IMR-90 (cell line): Measurements from ENCODE around the gene TTC9. TPM values are rescaled to one million over a fixed set of nuclear protein-coding genes. Genes with fewer than 3 reads are reported as not detected.

Experiments used
- ATAC-seq: fragments of 200-7000 bp; cut with Tn5 transposase; 2 replicates; pipeline ENCODE4 v1.9.1; 2020; ENCODE audit warnings: low read depth, mild to moderate bottlenecking, moderate library complexity
- BruUV-seq: library from RNA; stranded (reverse); fragments of 400-500 nt; replicated peaks from 2 replicates; lab custom pipeline; 2021; lab: Mats Ljungman, UMichigan
- CTCF ChIA-PET: fragments of 300-600 bp; formaldehyde crosslinking; extraction: SDS; loops from one replicate; lab custom pipeline; 2021; ENCODE audit warnings: antibody characterized with exemption; lab: Yijun Ruan, JAX
- POLR2A ChIA-PET: fragments of 300-600 bp; sonication (Branson Sonifier 250); formaldehyde crosslinking; loops from one replicate; lab custom pipeline; 2022; ENCODE audit warnings: antibody characterized with exemption; ENCODE audit not compliant: unreplicated experiment; lab: Charles Lee
- DNase-seq: peaks from one replicate; pipeline ENCODE4 v3.0.0; 2013
- H2AFZ ChIP-seq: replicated peaks from 2 replicates; pipeline ENCODE3; 2013; ENCODE audit warnings: low read length, mild to moderate bottlenecking; ENCODE audit not compliant: poor library complexity
- H2AK5ac ChIP-seq: 2 replicates; pipeline ENCODE4 v1.6.1; 2013; ENCODE audit warnings: low read depth, low read length, inconsistent platforms
- H2AK9ac ChIP-seq: replicated peaks from 2 replicates; pipeline ENCODE3; 2013; ENCODE audit warnings: mild to moderate bottlenecking, low read depth, low read length, moderate library complexity; ENCODE audit not compliant: poor library complexity
- H2BK120ac ChIP-seq: 2 replicates; pipeline ENCODE4 v1.6.1; 2013; ENCODE audit warnings: low read depth, low read length, inconsistent platforms
- H2BK15ac ChIP-seq: 3 replicates; pipeline ENCODE4 v1.6.1; 2013; ENCODE audit warnings: low read depth, low read length, inconsistent platforms
- H2BK20ac ChIP-seq: 2 replicates; pipeline ENCODE4 v1.6.1; 2013; ENCODE audit warnings: low read depth, mild to moderate bottlenecking, inconsistent platforms, low read length, moderate library complexity
- H2BK5ac ChIP-seq: 2 replicates; pipeline ENCODE4 v1.6.1; 2013; ENCODE audit warnings: mild to moderate bottlenecking, low read depth, low read length, inconsistent platforms; ENCODE audit not compliant: poor library complexity, severe bottlenecking
- H3K14ac ChIP-seq: replicated peaks from 2 replicates; pipeline ENCODE4 v1.6.1; 2013; ENCODE audit warnings: low read depth, low read length, inconsistent platforms
- H3K18ac ChIP-seq: 2 replicates; pipeline ENCODE4 v1.6.1; 2013; ENCODE audit warnings: low read depth, low read length, control low read depth
- H3K23ac ChIP-seq: 2 replicates; pipeline ENCODE4 v1.6.1; 2013; ENCODE audit warnings: low read depth, low read length, inconsistent platforms
- H3K27ac ChIP-seq: 2 replicates; pipeline ENCODE4 v1.5.1; 2013; ENCODE audit warnings: mild to moderate bottlenecking, control low read depth, low read length; ENCODE audit not compliant: insufficient read depth
- H3K27me3 ChIP-seq: 2 replicates; pipeline ENCODE4 v1.6.1; 2013; ENCODE audit warnings: low read length; ENCODE audit not compliant: control insufficient read depth, insufficient read depth
- H3K36me3 ChIP-seq: 2 replicates; pipeline ENCODE4 v1.6.1; 2013; ENCODE audit warnings: low read length, mixed read lengths; ENCODE audit not compliant: control insufficient read depth, insufficient read depth
- H3K4ac ChIP-seq: 2 replicates; pipeline ENCODE4 v1.6.1; 2013; ENCODE audit warnings: low read depth, low read length, inconsistent platforms
- H3K4me1 ChIP-seq: 2 replicates; pipeline ENCODE4 v1.6.1; 2013; ENCODE audit warnings: low read length, mixed read lengths; ENCODE audit not compliant: control insufficient read depth, insufficient read depth
- H3K4me2 ChIP-seq: 2 replicates; pipeline ENCODE4 v1.6.1; 2013; ENCODE audit warnings: low read depth, mild to moderate bottlenecking, control low read depth, low read length, moderate library complexity
- H3K4me3 ChIP-seq: 2 replicates; pipeline ENCODE4 v1.5.1; 2013; ENCODE audit warnings: low read depth, mild to moderate bottlenecking, control low read depth, low read length, moderate library complexity; ENCODE audit not compliant: insufficient read depth
- H3K56ac ChIP-seq: 2 replicates; pipeline ENCODE4 v1.6.1; 2013; ENCODE audit warnings: low read length, inconsistent platforms; ENCODE audit not compliant: insufficient read depth; ENCODE audit errors: extremely low read depth
- H3K79me1 ChIP-seq, 2 experiments: 2 replicates each; pipeline ENCODE4 v1.6.1; 2013; ENCODE audit warnings: low read length in 2 of 2, inconsistent platforms in 1 of 2, low read depth in 1 of 2
- H3K9ac ChIP-seq: 2 replicates; pipeline ENCODE4 v1.6.1; 2013; ENCODE audit warnings: low read depth, low read length, control low read depth
- H3K9me1 ChIP-seq: 2 replicates; pipeline ENCODE4 v1.6.1; 2013; ENCODE audit warnings: low read length, inconsistent platforms; ENCODE audit not compliant: insufficient read depth
- H3K9me3 ChIP-seq: 2 replicates; pipeline ENCODE4 v1.6.1; 2013; ENCODE audit warnings: low read length; ENCODE audit not compliant: control insufficient read depth, insufficient read depth
- H4K20me1 ChIP-seq: 2 replicates; pipeline ENCODE4 v1.6.1; 2013; ENCODE audit warnings: low read length, inconsistent platforms; ENCODE audit not compliant: insufficient read depth
- H4K5ac ChIP-seq: 2 replicates; pipeline ENCODE4 v1.6.1; 2013; ENCODE audit warnings: mild to moderate bottlenecking, low read depth, low read length, control low read depth
- H4K8ac ChIP-seq, 2 experiments: 2 replicates each; pipeline ENCODE4 v1.6.1; 2013; ENCODE audit warnings: low read depth in 2 of 2, low read length in 2 of 2, control low read depth in 1 of 2, inconsistent platforms in 1 of 2
- H4K91ac ChIP-seq: 2 replicates; pipeline ENCODE4 v1.6.1; 2013; ENCODE audit warnings: low read depth, low read length, inconsistent platforms; ENCODE audit not compliant: insufficient read depth
- MAZ ChIP-seq: IDR thresholded peaks from 2 replicates; pipeline ENCODE4 v1.6.1; 2012; ENCODE audit warnings: low read depth, mild to moderate bottlenecking, low read length, improper control_type of control experiment, moderate library complexity, borderline replicate concordance
- POLR2A ChIP-seq: IDR thresholded peaks from 2 replicates; pipeline ENCODE4 v1.6.1; 2012; ENCODE audit warnings: mild to moderate bottlenecking, low read depth, low read length
- RFX5 ChIP-seq: IDR thresholded peaks from 2 replicates; pipeline ENCODE4 v1.8.0; 2012; ENCODE audit warnings: low read depth, mild to moderate bottlenecking, low read length, moderate library complexity
- SMC3 ChIP-seq: fragments of 150-350 bp; IDR thresholded peaks from 2 replicates; pipeline ENCODE4 v1.6.1; 2016; ENCODE audit warnings: low read depth, mild to moderate bottlenecking, antibody characterized with exemption, low read length, moderate library complexity
- dilution Hi-C: fragments of 300-500 bp; cut with HindIII; formaldehyde crosslinking; loops from one replicate; pipeline ENCODE4 v1.14.3; 2018; ENCODE audit warnings: low sequenced_read_pairs; ENCODE audit not compliant: unreplicated experiment
- in situ Hi-C: fragments of 300-500 bp; cut with MboI; formaldehyde crosslinking; loops from 3 replicates; pipeline ENCODE4 v1.14.3; 2019; ENCODE audit warnings: low sequenced_read_pairs, inconsistent platforms, mixed read lengths
- intact Hi-C: fragments of 100-400 bp; cut with micrococcal nuclease; formaldehyde crosslinking; loops from 2 replicates; pipeline ENCODE4 v1.10.0; 2022
- polyA plus RNA-seq, 3 experiments: library from polyadenylated mRNA; depleted of rRNA; stranded (reverse); fragments of >200 nt; gene quantifications; 2 replicates each; pipeline ENCODE4 v1.2.3, GENCODE V29; 2012; ENCODE audit warnings: low replicate concordance in 1 of 3
- total RNA-seq: library from RNA; depleted of rRNA; stranded (reverse); fragments of >200 nt; gene quantifications from 2 replicates; pipeline ENCODE4 v1.2.3, GENCODE V29; 2012
- TF ChIP-seq, protein P1 (sequence below): fragments of 150-350 bp; IDR thresholded peaks from 2 replicates; pipeline ENCODE4 v1.6.1; 2016; ENCODE audit warnings: low read depth, mild to moderate bottlenecking, low read length, moderate library complexity, borderline replicate concordance

TTC9 gene
- total and polyA plus RNA-seq, 2 of the 4 experiments (the other 2 are of a cell fraction): 0.02 TPM; not detected in 1

GRCh38 chr14:70619708-70620107 is 22.0 kb upstream of the TTC9 start:
- TF ChIP-seq MAZ: no peak
- TF ChIP-seq SMC3: no peak
- TF ChIP-seq, protein P1, sequence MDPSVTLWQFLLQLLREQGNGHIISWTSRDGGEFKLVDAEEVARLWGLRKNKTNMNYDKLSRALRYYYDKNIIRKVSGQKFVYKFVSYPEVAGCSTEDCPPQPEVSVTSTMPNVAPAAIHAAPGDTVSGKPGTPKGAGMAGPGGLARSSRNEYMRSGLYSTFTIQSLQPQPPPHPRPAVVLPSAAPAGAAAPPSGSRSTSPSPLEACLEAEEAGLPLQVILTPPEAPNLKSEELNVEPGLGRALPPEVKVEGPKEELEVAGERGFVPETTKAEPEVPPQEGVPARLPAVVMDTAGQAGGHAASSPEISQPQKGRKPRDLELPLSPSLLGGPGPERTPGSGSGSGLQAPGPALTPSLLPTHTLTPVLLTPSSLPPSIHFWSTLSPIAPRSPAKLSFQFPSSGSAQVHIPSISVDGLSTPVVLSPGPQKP: no peak
- no peak for TF ChIP-seq RFX5
- TF ChIP-seq POLR2A: no peak
- Histone ChIP-seq H3K9me3 (no peaks in the 10 kb centered on the region), H3K23ac (no peak overlapping the region), H2BK20ac (no peak overlapping the region), H3K79me1 (no peaks in the 10 kb centered on the region), H3K4ac (no peak overlapping the region), H3K27me3 (peaks cover 2% of the 10 kb centered on the region; the same call in 1 of the 2 replicates), H4K91ac (no peak overlapping the region), H4K8ac (no peak overlapping the region), H2AFZ (no peak overlapping the region), H2BK120ac (no peak overlapping the region), H3K18ac (no peak overlapping the region), H3K36me3 (no peaks in the 10 kb centered on the region), H3K56ac (no peak overlapping the region), H4K20me1 (no peaks in the 10 kb centered on the region), H4K5ac (no peak overlapping the region), H3K4me1 (no peaks in the 10 kb centered on the region), H2AK9ac (no peak overlapping the region), H3K9ac (no peak overlapping the region), H2BK15ac (no peak overlapping the region), H3K9me1 (no peaks in the 10 kb centered on the region), H2BK5ac (no peak overlapping the region), H3K27ac (no peak overlapping the region), H2AK5ac (no peak overlapping the region), H3K4me2 (no peak overlapping the region), H3K4me3 (no peak overlapping the region), H3K14ac (no peak overlapping the region)
- CTCF ChIA-PET: no interaction called here
- BruUV-seq: no TSS peak
- ATAC-seq: no peak
- in situ Hi-C loops (loop anchor here (25.0 kb wide), 1 partner anchor 343 kb away; no protein-coding TSS in a partner anchor), intact Hi-C loops (no loop called here), dilution Hi-C loops (no loop called here)
- DNase-seq: no peak
- POLR2A ChIA-PET: no interaction called here
